Measurements from ENCODE around the gene DARS1.

DARS1 gene

GRCh38 chr2:136016836-136017235, 31.4 kb upstream of the DARS1 start:
- Histone ChIP-seq H2AFZ (ENCODE audit: low read depth, low read length, severe bottlenecking) (no peak overlapping the region), H3K4me2 (ENCODE audit: low read depth, low read length, poor library complexity, severe bottlenecking) (no peak overlapping the region), H3F3A (ENCODE audit: insufficient read depth) (no peaks in the 10 kb centered on the region), H3K9me2 (replicated peaks; ENCODE audit: insufficient read depth, low read length) (no peaks in the 10 kb centered on the region), H3K36me3 (ENCODE audit: low read length) (no peaks in the 10 kb centered on the region), H3K27ac (ENCODE audit: low read depth, low read length) (no peak overlapping the region), H3K79me2 (ENCODE audit: insufficient read depth, low read length) (no peaks in the 10 kb centered on the region), H3K9me3 (ENCODE audit: insufficient read depth, low read length) (no peaks in the 10 kb centered on the region), H3K27me3 (ENCODE audit: low read length) (no peaks in the 10 kb centered on the region), H4K20me1 (ENCODE audit: low read depth, low read length) (no peaks in the 10 kb centered on the region), H3K4me3 (ENCODE audit: insufficient read depth, low read length, poor library complexity, severe bottlenecking) (no peak overlapping the region), H3K9ac (ENCODE audit: low read length) (no peak overlapping the region)
- TF ChIP-seq EZH2phosphoT487 (conservative IDR thresholded peaks at IDR 0.05; ENCODE audit: low read length) (no peak), CTCF (IDR thresholded peaks at IDR 0.05; ENCODE audit: insufficient read depth, low read length, poor library complexity, severe bottlenecking) (no peak)

- TF ChIP-seq CTCF (IDR thresholded peaks at IDR 0.05; ENCODE audit: insufficient read depth, low read length, poor library complexity, severe bottlenecking) (no peak), EZH2phosphoT487 (conservative IDR thresholded peaks at IDR 0.05; ENCODE audit: low read length) (no peak)
- Histone ChIP-seq H3K27ac (ENCODE audit: low read depth, low read length) (no peak overlapping the region), H3K9me2 (replicated peaks; ENCODE audit: insufficient read depth, low read length) (no peaks in the 10 kb centered on the region), H3F3A (ENCODE audit: insufficient read depth) (no peaks in the 10 kb centered on the region), H3K9ac (ENCODE audit: low read length) (no peak overlapping the region), H3K36me3 (ENCODE audit: low read length) (no peaks in the 10 kb centered on the region), H3K79me2 (ENCODE audit: insufficient read depth, low read length) (no peaks in the 10 kb centered on the region), H3K4me3 (ENCODE audit: insufficient read depth, low read length, poor library complexity, severe bottlenecking) (no peak overlapping the region), H3K4me2 (ENCODE audit: low read depth, low read length, poor library complexity, severe bottlenecking) (no peak overlapping the region), H4K20me1 (ENCODE audit: low read depth, low read length) (no peaks in the 10 kb centered on the region), H3K9me3 (ENCODE audit: insufficient read depth, low read length) (no peaks in the 10 kb centered on the region), H3K27me3 (ENCODE audit: low read length) (no peaks in the 10 kb centered on the region), H2AFZ (ENCODE audit: low read depth, low read length, severe bottlenecking) (no peak overlapping the region)
Observed at GRCh38 chr2:136016427-136016826, 31.0 kb upstream of the DARS1 start.

GRCh38 chr2:136015699-136016098, 30.3 kb upstream of the DARS1 start:
- Histone ChIP-seq H3K9me3 (ENCODE audit: insufficient read depth, low read length) (no peaks in the 10 kb centered on the region), H3K9me2 (replicated peaks; ENCODE audit: insufficient read depth, low read length) (no peaks in the 10 kb centered on the region), H3K4me2 (ENCODE audit: low read depth, low read length, poor library complexity, severe bottlenecking) (no peak overlapping the region), H4K20me1 (ENCODE audit: low read depth, low read length) (no peaks in the 10 kb centered on the region), H2AFZ (ENCODE audit: low read depth, low read length, severe bottlenecking) (no peak overlapping the region), H3F3A (ENCODE audit: insufficient read depth) (no peaks in the 10 kb centered on the region), H3K79me2 (ENCODE audit: insufficient read depth, low read length) (no peaks in the 10 kb centered on the region), H3K27ac (ENCODE audit: low read depth, low read length) (no peak overlapping the region), H3K36me3 (ENCODE audit: low read length) (no peaks in the 10 kb centered on the region), H3K27me3 (ENCODE audit: low read length) (no peaks in the 10 kb centered on the region), H3K4me3 (ENCODE audit: insufficient read depth, low read length, poor library complexity, severe bottlenecking) (no peak overlapping the region), H3K9ac (ENCODE audit: low read length) (no peak overlapping the region)
- TF ChIP-seq EZH2phosphoT487 (conservative IDR thresholded peaks at IDR 0.05; ENCODE audit: low read length) (no peak), CTCF (IDR thresholded peaks at IDR 0.05; ENCODE audit: insufficient read depth, low read length, poor library complexity, severe bottlenecking) (no peak)

All from SU-DHL-6 (cell line).